ENCODE results near the gene ARHGAP8.

Gene ARHGAP8

GRCh38 chr22:44865193-44866057 is 113.0 kb downstream of the ARHGAP8 start:
- no peak for FAIRE-seq

GRCh38 chr22:44869196-44869595 is 116.8 kb downstream of the ARHGAP8 start:
- FAIRE-seq: no peak

DNA sequence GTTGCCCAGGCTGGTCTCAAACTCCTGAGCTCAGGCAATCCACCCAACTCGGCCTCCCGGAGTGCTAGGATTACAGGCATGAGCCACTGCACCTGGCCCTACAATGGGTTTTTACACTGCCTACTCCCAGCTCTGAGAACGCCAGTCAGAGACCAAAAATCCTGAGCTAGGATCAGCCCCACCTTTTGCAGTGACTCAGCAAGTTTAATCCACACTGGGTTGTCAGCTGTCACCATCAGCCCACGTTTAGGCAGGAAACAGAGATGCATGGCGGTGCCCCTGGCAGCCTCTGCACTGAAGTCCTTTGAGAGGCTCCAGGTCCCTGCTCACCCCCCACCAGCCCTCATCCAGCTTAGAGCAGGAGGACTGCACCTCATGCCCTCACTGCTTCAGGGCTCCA is 117.6 kb downstream of the ARHGAP8 start:
- FAIRE-seq: no peak

- no peak for FAIRE-seq
Measured at GRCh38 chr22:44871782-44872181, 119.4 kb downstream of the ARHGAP8 start.

DNA sequence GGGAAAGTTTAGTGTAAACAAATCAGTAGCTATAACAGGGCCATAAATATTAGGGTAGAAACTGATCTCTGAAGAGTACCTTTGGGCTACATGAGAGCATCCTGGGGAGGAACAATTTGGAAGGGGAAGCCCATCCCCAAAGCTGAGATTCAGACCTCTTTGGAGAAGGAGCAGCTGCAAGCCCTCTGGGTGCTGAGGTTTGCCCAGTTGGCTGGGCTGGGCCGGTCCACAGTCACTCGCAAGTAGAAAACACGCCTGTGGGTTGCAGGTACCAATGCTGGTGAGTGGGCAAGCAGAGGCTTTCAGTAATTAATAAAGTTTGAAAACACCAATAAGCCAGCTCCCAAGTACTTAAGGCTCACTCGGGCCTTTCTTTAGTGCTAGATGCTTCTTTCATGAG is 124.5 kb downstream of the ARHGAP8 start:
- FAIRE-seq: no peak

GRCh38 chr22:44878483-44879300 is 126.3 kb downstream of the ARHGAP8 start:
- FAIRE-seq: no peak

DNA sequence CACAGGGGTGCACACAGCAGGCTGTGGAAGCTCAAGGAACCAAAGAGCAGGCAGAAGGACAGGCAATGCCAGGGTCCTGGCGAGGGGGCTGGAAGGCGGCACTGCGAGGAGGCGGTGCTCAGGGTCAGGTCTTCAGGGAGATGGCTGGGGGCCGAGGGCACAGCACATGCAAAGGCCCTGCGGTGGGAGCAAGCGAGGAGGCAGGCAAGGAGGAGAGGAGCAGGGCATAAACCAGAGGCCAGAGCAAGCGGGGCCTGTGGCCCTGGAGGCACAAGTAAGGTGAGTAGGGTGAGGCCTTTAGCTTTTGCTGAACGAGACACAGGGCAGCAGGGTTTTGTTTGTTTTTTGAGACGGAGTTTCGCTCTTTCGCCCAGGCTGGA is 126.9 kb downstream of the ARHGAP8 start:
- FAIRE-seq: no peak

GRCh38 chr22:44880610-44881290 is 128.4 kb downstream of the ARHGAP8 start:
- FAIRE-seq: no peak

- FAIRE-seq: no peak
Measured at GRCh38 chr22:44881624-44882023, 129.2 kb downstream of the ARHGAP8 start.

DNA sequence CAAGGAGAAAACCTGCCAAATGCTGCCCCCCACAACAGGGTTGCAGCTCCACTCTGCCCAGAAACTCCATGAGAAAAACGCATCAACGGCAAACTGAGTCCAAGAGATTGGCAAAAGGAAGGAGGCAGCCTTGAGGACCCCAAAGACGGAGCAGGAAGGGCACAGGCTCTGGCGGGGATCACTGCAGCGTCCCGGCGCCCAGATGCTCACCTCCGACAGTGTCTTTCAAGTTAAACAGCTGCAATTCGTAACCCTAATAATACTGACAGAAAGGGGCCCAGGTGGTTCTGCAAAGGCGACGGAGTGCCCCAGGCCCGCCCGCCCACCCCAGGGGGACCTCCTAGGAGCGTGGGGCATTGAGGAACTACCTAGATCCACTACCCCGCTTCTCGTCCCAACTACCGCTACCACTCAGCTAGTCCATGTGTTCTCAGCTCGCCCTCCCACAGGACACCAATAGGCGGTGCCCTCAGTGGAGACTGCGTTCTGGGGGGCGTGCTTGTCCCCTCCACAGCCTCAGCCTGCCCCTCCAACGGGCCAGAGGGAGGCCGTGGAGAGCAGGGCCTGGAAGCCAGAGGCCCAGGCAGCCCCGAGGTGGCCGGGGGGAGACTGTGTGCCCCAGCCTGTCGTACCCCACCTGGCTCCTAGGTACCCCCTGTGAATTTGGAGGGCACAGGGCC is 130.0 kb downstream of the ARHGAP8 start:
- no peak for FAIRE-seq

DNA sequence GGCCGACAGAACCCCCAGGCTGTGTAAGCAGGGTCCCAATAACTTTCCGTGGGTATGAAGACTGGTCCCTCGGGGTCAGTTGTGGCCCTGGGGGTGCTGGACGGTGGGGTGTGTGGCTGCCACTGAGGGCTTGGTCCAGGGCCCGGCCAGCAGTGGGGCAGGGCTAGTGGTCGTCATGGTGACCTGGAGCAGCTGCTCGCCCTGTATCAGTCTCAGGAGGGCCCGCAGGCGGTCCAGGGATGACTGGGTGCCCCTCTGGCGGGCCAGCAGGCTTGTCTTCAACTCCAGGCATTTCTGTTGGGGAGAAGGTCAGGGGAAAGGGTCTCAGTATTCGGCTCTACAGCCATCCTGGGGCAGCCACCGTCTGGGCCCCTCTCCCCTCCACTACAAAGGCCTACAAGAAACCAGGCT is 130.6 kb downstream of the ARHGAP8 start:
- FAIRE-seq: no peak

GRCh38 chr22:44884562-44884961 is 132.2 kb downstream of the ARHGAP8 start:
- FAIRE-seq: no peak

- no peak for FAIRE-seq
Measured at GRCh38 chr22:44884968-44885805, 132.8 kb downstream of the ARHGAP8 start.

DNA sequence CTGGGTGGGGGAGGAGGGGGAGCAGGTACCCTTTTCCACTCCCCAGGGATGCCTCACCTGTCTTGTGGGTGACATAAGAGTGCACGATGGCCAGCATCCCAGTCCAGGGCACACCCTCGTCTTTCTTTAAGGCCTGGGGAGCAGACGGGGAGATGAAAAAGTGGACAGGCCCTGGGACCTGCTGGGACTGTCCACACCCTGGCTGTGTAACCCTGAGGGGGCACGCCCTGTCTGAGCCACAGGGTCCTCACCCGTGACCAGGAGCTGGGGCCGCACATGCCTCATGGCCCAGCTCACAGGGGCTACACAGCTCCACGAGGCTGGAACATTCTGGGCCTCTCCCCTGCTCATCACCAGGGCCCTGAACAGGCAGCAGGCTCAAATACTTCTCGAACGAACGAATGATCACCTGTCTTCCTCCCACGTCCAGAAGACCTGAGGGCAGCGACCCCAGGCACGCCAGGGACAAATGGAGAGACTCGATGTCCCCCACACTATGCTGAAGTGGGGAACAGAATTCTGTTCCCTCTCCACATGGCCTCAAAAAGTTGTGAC is 133.5 kb downstream of the ARHGAP8 start:
- FAIRE-seq: no peak

- FAIRE-seq: no peak
Measured at GRCh38 chr22:44887941-44888366, 135.6 kb downstream of the ARHGAP8 start.

DNA sequence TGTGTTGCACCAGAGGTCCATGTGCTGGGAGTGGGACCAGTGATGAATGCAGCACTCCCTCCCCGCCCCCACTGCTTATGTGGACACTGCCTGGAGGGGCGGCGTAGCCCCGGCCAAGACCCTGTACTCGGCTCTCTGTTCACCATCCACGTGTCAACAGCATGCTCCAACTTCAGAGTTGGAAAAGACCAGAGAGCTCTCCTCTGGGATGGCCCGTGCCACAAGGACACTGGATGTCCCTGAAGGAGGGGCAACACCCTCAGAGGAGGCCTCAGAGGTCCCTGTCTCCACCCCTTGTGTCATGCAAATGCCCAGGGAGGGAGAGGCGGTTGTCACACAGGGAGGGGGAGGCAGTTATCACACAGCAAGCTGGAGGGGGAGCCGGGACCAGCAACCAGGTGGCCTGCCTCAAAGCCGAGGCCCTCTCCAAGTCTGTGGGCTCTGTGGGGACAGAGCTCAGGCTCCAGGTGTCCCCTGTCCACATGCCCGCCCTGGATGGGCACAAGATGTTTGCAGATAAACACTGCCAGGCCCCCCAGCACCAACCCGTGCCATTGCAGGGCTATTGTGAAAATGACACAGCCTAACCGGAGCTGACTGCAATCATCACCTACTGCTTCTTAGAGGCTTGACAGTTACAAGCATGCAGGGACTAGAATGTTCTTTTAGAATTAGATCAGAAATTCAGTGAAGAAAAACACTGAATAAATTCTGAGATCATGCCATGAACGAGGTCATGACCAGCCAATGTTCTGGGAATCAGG is 136.3 kb downstream of the ARHGAP8 start:
- FAIRE-seq: no peak

DNA sequence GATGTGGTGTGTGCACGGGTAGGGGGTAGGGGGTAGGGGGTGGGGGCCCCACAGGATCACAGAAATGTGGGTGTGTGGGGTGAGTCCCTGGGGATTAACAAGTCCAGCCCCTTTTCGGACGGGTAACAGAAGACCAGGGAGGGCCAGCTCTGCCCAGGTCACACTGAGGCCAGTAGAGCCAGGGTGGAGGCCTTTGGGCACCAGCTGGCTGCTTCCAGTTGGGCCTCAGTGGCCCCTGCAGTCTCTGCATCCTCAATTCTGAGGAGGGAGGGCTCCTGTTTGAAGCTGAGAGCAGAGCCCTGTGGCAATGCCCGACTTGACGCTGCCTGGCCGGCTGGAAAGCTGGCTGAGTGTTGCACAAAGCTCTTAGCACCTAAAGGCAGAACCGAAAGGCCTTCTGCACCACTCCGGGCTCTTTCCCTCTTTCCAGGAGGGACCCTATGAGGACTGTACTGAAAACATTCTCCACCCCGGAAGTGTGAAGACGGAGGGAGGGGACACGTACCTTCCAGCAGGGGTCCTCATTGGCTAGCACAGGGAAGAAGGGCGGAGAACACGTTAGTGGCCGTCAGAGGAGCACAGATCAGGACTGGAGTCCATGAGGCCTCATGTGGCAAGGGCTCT is 137.0 kb downstream of the ARHGAP8 start:
- no peak for FAIRE-seq

- FAIRE-seq: no peak
Measured at GRCh38 chr22:44890416-44891292, 138.3 kb downstream of the ARHGAP8 start.

DNA sequence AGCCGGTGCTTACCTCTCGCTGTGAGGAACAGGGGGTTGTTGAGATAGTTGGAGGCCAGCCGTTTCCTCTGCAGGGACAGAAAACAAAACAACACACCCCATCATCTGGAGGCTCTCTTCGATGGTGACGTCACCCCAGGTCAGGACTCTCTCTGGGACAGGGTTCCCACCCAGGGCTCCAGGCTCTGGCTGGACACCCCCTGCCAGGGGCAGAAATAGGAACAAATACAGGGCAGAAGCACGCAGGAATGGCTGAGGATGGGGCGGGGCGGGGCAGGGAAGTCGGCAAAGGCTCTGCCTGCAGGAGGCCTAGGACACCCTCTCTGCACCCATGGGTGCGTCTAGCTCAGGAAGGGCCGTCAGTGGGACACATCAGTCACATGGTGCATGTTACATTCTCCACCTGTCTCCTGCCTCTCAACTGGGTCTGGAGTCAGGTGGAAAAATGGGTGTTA is 138.9 kb downstream of the ARHGAP8 start:
- FAIRE-seq: no peak

All from TTC549 (cell line).